Natural killer cell (primary cell): ENCODE measurements around the gene WARS2. TPM values are rescaled to one million over a fixed set of nuclear protein-coding genes. Genes with fewer than 3 reads are reported as not detected.

ENCODE experiments used
- ATAC-seq, 3 donors: fragments of 150-1000 bp in 2 of 3; fragments of 200-7000 bp in 1 of 3; cut with Tn5 transposase; 1 replicate in 1 of 3; 2 replicates in 2 of 3; pipeline ENCODE4 v1.10.0; 2021; ENCODE audit warnings: mild to moderate bottlenecking in 2 of 3, moderate library complexity in 2 of 3
- DNase-seq, 2 donors: peaks; one replicate each; pipeline versions ENCODE4 v3.0.0 to v3.0.0-alpha.2; 2013 to 2021; ENCODE audit warnings: mixed read lengths in 1 of 2
- H3K27ac ChIP-seq: one replicate; pipeline ENCODE4 v1.5.1; 2013; ENCODE audit warnings: mild to moderate bottlenecking, low read length
- H3K27me3 ChIP-seq: one replicate; pipeline ENCODE4 v1.6.1; 2013; ENCODE audit warnings: low read length; ENCODE audit not compliant: control insufficient read depth, insufficient read depth
- H3K36me3 ChIP-seq: one replicate; pipeline ENCODE4 v1.6.1; 2013; ENCODE audit warnings: low read length; ENCODE audit not compliant: control insufficient read depth, insufficient read depth
- H3K4me1 ChIP-seq: one replicate; pipeline ENCODE4 v1.6.1; 2013; ENCODE audit warnings: low read length; ENCODE audit not compliant: control insufficient read depth, insufficient read depth
- H3K4me3 ChIP-seq: one replicate; pipeline ENCODE4 v1.5.1; 2013; ENCODE audit warnings: low read length
- H3K9me3 ChIP-seq: one replicate; pipeline ENCODE4 v1.6.1; 2013; ENCODE audit warnings: low read length; ENCODE audit not compliant: control insufficient read depth, insufficient read depth
- H3K27ac Mint-ChIP-seq, 2 donors: one replicate each; pipeline ENCODE4 v1.8.0; 2022; ENCODE audit warnings: mild to moderate bottlenecking in 2 of 2, mixed read lengths in 2 of 2, moderate library complexity in 1 of 2
- H3K27me3 Mint-ChIP-seq, 2 donors: one replicate each; pipeline ENCODE4 v1.8.0; 2022; ENCODE audit warnings: low read depth in 2 of 2, mixed read lengths in 2 of 2
- H3K36me3 Mint-ChIP-seq: one replicate; pipeline ENCODE4 v1.8.0; 2022; ENCODE audit warnings: mixed read lengths
- H3K4me1 Mint-ChIP-seq, 2 donors: one replicate each; pipeline ENCODE4 v1.8.0; 2022; ENCODE audit warnings: mixed read lengths in 2 of 2
- H3K4me3 Mint-ChIP-seq: one replicate; pipeline ENCODE4 v1.8.0; 2022; ENCODE audit warnings: mild to moderate bottlenecking, moderate library complexity, mixed read lengths
- H3K9me3 Mint-ChIP-seq, 2 donors: one replicate each; pipeline ENCODE4 v1.8.0; 2022; ENCODE audit warnings: mixed read lengths in 2 of 2
- WGBS: methylation state at CpG from one replicate; pipeline ENCODE4 v1.1.7; 2013; ENCODE audit warnings: missing lambda C conversion rate; ENCODE audit not compliant: insufficient coverage; 5-methylcytosine and 5-hydroxymethylcytosine counted together
- intact Hi-C: fragments of 100-400 bp; cut with micrococcal nuclease; formaldehyde crosslinking; loops from one replicate; pipeline ENCODE4 v1.14.2; 2022
- total RNA-seq, 4 donors: library from RNA; stranded (reverse); fragments of 120-200 nt in 1 of 4; gene quantifications; one replicate each; pipeline versions ENCODE4 v1.2.3 to v1.2.4, GENCODE V29; 2013 to 2022
- TF ChIP-seq, protein P1 (sequence below): fragments of 200-600 bp; IDR thresholded peaks from one replicate; pipeline ENCODE4 v1.8.0; 2022; ENCODE audit warnings: antibody characterized with exemption

The WARS2 gene
- total RNA-seq, 3 donors from 2014 or later (not counting 1 experiment from before 2014, with no cell fraction given) = 24.3 to 46.3 (median 41.0) TPM

GRCh38 chr1:119086830-119087229 is 53.6 kb downstream of the WARS2 start:
- DNase-seq = no peak
- Mint-ChIP-seq H3K4me1 (peaks cover 0 to 11% of the 10 kb centered on the region in 2 donors), H3K27ac (no peak overlapping the region), H3K36me3 (no peaks in the 10 kb centered on the region), H3K4me3 (no peak overlapping the region), H3K9me3 (peaks cover 2 to 5% of the 10 kb centered on the region in 2 donors), H3K27me3 (no peaks in the 10 kb centered on the region)
- no peaks in the 10 kb centered on the region for H3K4me1 ChIP-seq
- no peaks in the 10 kb centered on the region for H3K27me3 ChIP-seq
- no peak overlapping the region for H3K4me3 ChIP-seq
- TF ChIP-seq, protein P1, sequence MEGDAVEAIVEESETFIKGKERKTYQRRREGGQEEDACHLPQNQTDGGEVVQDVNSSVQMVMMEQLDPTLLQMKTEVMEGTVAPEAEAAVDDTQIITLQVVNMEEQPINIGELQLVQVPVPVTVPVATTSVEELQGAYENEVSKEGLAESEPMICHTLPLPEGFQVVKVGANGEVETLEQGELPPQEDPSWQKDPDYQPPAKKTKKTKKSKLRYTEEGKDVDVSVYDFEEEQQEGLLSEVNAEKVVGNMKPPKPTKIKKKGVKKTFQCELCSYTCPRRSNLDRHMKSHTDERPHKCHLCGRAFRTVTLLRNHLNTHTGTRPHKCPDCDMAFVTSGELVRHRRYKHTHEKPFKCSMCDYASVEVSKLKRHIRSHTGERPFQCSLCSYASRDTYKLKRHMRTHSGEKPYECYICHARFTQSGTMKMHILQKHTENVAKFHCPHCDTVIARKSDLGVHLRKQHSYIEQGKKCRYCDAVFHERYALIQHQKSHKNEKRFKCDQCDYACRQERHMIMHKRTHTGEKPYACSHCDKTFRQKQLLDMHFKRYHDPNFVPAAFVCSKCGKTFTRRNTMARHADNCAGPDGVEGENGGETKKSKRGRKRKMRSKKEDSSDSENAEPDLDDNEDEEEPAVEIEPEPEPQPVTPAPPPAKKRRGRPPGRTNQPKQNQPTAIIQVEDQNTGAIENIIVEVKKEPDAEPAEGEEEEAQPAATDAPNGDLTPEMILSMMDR = no peak
- no peak overlapping the region for H3K27ac ChIP-seq
- intact Hi-C loops = no loop called here
- ATAC-seq = no peak
- no peaks in the 10 kb centered on the region for H3K36me3 ChIP-seq
- peaks cover 10% of the 10 kb centered on the region for H3K9me3 ChIP-seq
- WGBS = 94% methylated on average over 1 of the region's 2 CpGs

- no peak overlapping the region for H3K27ac Mint-ChIP-seq
- ATAC-seq = no peak
- Histone ChIP-seq H3K4me3 (no peak overlapping the region), H3K27ac (no peak overlapping the region), H3K9me3 (peaks cover 3% of the 10 kb centered on the region), H3K36me3 (no peaks in the 10 kb centered on the region), H3K4me1 (no peaks in the 10 kb centered on the region), H3K27me3 (no peaks in the 10 kb centered on the region)
- no peaks in the 10 kb centered on the region for H3K36me3 Mint-ChIP-seq
- TF ChIP-seq, protein P1 = no peak
- peaks cover 2 to 5% of the 10 kb centered on the region in 2 donors for H3K9me3 Mint-ChIP-seq
- H3K4me1 Mint-ChIP-seq = peaks cover 6 to 23% of the 10 kb centered on the region in 2 donors
- 96% methylated on average over 10 of the region's 10 CpGs for WGBS
- H3K4me3 Mint-ChIP-seq = no peak overlapping the region
- no peak for DNase-seq
- H3K27me3 Mint-ChIP-seq = no peaks in the 10 kb centered on the region
- intact Hi-C loops = no loop called here
These were observed 55.7 kb downstream of the WARS2 start for GRCh38 chr1:119084798-119085197.

- 100% methylated on average over 2 of the region's 6 CpGs for WGBS
These were observed 56.5 kb downstream of the WARS2 start for GRCh38 chr1:119083980-119084379.

DNA sequence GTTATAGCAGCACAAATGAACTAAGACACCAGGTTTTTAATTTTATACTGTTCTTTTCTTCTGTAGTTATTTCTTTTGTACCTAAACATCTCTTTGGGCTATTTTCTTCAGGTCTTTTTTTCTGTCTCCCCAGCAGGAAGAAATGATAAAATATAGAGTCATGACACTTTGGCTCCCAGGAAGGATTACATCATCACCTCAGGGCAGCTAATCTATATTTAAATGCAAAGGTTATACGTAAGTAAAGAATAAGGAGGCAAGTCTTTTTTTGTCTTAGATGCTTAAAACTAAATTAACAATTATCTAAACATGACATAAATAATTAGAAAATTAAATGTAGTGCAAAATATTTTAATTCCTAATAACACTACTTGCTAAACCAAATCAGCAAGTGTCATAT is 57.0 kb downstream of the WARS2 start:
- peaks cover 2 to 5% of the 10 kb centered on the region in 2 donors for H3K9me3 Mint-ChIP-seq
- WGBS = no CpG with 5 or more reads among the region's 1 CpG
- peaks cover 6 to 24% of the 10 kb centered on the region in 2 donors for H3K4me1 Mint-ChIP-seq
- no peaks in the 10 kb centered on the region for H3K27me3 ChIP-seq
- H3K27me3 Mint-ChIP-seq = no peaks in the 10 kb centered on the region
- H3K4me3 Mint-ChIP-seq = no peak overlapping the region
- DNase-seq (no peak), ATAC-seq (no peak)
- intact Hi-C loops = no loop called here
- H3K36me3 Mint-ChIP-seq = no peaks in the 10 kb centered on the region
- TF ChIP-seq, protein P1 = no peak
- no peaks in the 10 kb centered on the region for H3K4me1 ChIP-seq
- H3K27ac Mint-ChIP-seq = no peak overlapping the region
- H3K36me3 ChIP-seq = no peaks in the 10 kb centered on the region
- H3K4me3 ChIP-seq = no peak overlapping the region
- no peak overlapping the region for H3K27ac ChIP-seq
- peaks cover 3% of the 10 kb centered on the region for H3K9me3 ChIP-seq

More at GRCh38 chr1:119083980-119084379, 56.5 kb downstream of the WARS2 start:
- no peak for ATAC-seq
- DNase-seq = no peak
- Mint-ChIP-seq H3K4me3 (no peak overlapping the region), H3K4me1 (peaks cover 6 to 24% of the 10 kb centered on the region in 2 donors), H3K9me3 (peaks cover 2 to 5% of the 10 kb centered on the region in 2 donors), H3K27ac (no peak overlapping the region), H3K27me3 (no peaks in the 10 kb centered on the region), H3K36me3 (no peaks in the 10 kb centered on the region)
- H3K36me3 ChIP-seq = no peaks in the 10 kb centered on the region
- H3K27me3 ChIP-seq = no peaks in the 10 kb centered on the region
- H3K9me3 ChIP-seq = peaks cover 3% of the 10 kb centered on the region
- H3K4me3 ChIP-seq = no peak overlapping the region
- TF ChIP-seq, protein P1 = no peak
- intact Hi-C loops = no loop called here
- no peaks in the 10 kb centered on the region for H3K4me1 ChIP-seq
- no peak overlapping the region for H3K27ac ChIP-seq
